NCI-H2107 treated with DMSO at 0.1 percent for 48 hours (cell line): ENCODE data around the gene HTT.
A peak's percentile ranks its signal among the peaks of the same experiment; 100 is the strongest.

Source experiments
- DNase-seq: peaks from one replicate; lab custom pipeline; 2025; ENCODE audit not compliant: unreplicated experiment; lab: John Stamatoyannopoulos, UW

The HTT gene

DNA sequence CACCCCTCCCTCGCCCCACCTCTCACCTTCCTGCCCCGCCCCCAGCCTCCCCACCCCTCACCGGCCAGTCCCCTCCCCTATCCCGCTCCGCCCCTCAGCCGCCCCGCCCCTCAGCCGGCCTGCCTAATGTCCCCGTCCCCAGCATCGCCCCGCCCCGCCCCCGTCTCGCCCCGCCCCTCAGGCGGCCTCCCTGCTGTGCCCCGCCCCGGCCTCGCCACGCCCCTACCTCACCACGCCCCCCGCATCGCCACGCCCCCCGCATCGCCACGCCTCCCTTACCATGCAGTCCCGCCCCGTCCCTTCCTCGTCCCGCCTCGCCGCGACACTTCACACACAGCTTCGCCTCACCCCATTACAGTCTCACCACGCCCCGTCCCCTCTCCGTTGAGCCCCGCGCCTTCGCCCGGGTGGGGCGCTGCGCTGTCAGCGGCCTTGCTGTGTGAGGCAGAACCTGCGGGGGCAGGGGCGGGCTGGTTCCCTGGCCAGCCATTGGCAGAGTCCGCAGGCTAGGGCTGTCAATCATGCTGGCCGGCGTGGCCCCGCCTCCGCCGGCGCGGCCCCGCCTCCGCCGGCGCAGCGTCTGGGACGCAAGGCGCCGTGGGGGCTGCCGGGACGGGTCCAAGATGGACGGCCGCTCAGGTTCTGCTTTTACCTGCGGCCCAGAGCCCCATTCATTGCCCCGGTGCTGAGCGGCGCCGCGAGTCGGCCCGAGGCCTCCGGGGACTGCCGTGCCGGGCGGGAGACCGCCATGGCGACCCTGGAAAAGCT, at the start of gene HTT, which contains the start of gene HTT-AS:
Gene HTT (plus strand): TSS at position 604 of the 768 bp plus-strand sequence. CDS start 145 bp downstream, at position 749.
Gene HTT-AS (minus strand): TSS at position 461 of the 768 bp plus-strand sequence.
- DNase-seq, result peak; percentile 45

DNA sequence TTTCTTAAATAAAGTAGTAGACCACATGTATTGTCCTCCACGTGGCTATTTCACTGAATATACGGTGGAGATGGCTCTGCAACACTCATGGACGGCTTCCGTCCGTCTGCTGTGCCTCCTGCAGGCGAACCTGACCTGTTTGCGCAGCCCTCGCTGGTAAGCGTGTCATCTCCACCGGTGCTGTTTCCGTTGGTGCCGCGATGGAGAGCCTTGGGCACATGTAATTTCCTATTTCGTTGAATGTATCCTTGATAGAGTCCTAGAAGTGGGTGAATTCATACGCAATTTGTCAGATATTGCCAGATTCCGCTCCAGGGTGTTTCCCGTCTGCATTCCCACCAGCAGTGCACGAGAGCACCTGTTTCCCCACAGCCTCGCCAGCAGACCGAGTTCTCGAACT, 48.6 kb upstream of the HTT start:
- DNase-seq, result no peak

- DNase-seq, result no peak
These were observed 47.9 kb upstream of the HTT start for GRCh38 chr4:3026540-3026939.

GRCh38 chr4:3029464-3029863, 45.0 kb upstream of the HTT start:
- DNase-seq, result no peak

DNA sequence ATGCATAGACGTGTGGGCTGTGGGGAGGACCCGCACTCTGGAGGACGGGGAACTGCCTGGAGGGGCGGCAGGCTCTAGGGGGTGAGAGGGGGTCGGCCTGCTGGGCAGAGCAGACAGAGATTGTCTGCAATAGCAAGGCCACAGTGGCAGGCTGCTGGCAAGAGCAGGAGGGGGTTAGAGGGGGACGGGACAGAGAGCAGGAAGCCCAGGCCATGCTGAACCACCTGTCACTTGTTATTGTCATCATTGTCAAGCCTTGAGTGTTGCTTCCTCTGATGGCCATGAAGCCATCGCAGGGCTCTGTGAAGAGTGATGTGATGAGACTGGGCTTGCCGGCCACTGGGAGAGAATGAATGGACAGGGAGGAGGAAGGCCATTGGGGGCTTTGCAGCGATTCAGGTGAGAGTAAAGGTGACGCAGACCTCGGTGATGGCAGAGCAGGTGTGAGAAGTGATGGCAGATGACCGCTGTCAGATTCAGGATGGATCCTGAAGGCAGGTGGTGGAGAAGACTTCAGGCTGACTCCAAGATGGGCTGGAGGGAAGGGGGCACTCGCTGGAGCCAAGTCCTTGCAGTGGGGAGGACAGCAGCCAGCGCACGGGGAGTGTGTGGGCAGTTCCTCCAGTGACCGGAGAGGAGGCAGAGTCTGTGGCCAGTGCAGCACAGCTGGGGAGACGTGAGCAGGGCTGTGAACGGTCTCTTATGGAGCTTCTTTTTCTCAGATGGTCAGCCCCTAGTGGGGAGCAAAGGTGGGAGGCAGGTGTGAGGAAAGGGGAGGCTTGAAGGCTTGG, 43.7 kb upstream of the HTT start:
- no peak for DNase-seq

- no peak for DNase-seq
These were observed 43.0 kb upstream of the HTT start for GRCh38 chr4:3031357-3032082.

GRCh38 chr4:3034231-3034630, 40.2 kb upstream of the HTT start:
- DNase-seq, result no peak

DNA sequence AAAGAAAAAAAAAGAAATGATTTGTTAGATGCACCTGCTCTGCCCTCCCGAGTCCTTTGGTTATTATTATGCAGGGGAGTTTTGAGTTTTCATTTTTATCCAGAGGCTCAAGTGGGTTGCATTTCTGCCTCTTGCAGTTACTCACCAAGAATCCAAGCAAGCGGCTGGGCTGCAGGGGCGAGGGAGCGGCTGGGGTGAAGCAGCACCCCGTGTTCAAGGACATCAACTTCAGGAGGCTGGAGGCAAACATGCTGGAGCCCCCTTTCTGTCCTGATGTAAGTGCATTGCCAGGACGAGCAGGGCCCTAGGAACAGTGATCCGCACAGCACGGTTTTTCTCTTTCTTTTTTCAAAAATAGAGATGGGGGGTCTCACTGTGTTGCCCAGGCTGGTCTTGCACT, 39.2 kb upstream of the HTT start:
- no peak for DNase-seq

DNA sequence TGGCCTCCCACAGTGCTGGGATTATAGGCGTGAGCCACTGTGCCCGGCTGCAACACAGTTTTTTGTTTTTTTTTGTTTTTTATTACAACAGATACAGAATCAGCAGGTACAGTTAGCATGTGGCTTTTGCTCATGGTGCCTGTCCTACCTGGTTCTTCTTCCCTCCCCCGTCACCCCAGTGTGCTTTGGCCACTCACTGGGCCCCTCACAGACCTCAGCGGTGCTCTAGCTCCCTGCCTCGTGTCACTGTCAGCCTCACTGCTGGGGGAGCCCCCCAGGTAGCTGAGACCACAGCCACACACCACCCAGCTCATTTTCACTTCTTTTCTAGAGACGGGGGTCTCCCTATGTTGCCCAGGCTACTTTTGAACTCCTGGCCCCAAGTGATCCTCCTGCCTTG, 38.8 kb upstream of the HTT start:
- DNase-seq, result no peak

DNA sequence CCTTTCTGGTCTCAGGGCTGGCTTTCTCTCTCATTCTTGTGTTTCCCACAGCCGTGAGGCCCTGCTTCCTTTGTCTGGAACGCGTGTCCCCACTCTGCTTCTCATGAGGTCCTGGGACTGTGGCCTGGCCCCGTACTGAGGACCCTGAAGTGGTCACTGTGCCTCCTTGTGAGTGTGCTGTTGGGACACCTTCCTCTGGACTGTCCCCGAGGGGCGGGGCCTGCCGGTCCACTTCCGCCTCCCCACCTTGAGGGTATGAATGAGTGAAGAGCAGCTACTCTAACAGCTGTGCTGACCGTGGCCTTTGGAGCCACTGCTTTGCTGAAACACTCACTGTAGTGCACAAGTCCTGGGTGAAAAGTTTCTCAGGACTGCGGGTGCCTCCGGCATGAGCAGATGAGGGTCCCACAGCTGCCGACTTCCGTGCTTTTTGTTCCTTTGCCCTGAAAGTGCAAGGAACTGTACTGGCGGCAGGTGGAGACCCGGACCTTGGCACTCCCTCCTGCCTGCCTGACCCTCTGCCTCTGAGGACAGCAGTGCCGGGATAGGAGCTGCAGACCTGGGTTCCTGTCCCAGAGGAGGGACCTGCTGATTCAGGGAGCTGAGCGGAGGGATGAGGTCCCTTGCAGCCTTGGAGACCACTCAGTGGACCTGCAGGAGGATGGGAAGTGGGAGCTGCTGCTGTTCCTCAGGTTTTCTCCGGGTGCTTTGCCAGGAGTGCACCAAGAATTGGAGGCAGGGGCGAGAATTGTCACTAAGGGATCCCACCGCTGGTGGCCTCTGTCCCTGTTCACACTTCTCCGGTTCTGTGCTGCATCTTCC, 38.1 kb upstream of the HTT start:
- no peak for DNase-seq

DNA sequence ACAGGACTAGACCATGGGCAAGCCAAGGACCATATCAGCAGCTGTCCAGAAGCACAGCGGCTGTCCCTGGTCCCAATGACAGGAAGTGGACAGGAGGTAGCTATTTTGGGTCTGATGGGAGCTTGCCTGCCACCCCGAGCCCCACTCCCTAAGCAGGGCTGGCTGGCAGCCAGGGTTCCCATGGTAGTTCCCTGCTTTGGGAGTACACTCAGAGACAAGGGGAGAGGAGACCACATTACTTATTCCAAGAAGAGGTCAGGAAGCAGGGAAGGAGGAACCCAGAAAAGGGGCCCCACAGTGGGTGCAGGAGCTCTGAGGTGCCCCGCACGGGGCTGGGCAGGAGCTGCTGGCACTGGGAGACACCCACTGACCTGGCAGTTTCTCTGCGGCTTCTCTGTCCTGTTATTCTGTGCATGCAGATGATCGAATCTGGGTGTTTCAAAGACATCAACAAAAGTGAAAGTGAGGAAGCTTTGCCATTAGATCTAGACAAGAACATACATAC, 36.5 kb upstream of the HTT start:
- no peak for DNase-seq

- DNase-seq, result no peak
These were observed 34.6 kb upstream of the HTT start for GRCh38 chr4:3039706-3040366.

DNA sequence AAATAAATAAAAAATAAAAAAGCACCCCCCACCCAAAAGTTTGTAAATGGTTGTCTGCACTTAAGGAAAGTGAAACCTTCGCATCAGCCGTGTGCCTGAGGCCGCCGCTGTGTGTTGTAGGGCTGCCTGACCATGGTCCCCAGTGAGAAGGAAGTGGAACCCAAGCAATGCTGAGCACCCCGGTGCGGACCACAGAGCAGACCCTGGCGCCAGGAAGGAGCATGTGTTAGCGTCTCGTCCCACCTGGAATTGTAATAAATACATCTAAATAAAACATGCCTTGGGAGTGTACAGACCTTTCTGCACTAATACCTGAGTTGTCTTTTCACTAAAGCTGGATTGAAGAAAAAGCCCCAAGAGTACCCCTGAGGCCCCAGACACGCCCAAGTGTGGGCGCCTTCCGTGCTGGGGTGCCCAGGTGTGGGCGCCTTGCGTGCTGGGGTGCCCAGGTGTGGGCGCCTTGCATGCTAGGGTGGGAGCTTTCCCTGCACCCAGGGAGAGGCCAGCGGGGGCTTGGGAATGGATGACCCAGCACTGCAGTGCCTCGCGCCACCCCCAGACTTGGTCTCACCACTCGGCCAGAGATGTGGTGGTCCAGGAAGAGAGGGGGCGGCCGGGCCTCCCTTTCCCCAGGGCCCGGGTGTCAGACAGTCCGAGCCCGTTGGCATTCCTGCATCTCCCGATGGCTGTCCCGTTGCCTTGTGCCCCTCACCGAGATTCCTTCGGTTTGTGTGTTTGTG, 33.9 kb upstream of the HTT start:
- DNase-seq, result no peak

GRCh38 chr4:3041192-3042142, 33.0 kb upstream of the HTT start:
- no peak for DNase-seq

DNA sequence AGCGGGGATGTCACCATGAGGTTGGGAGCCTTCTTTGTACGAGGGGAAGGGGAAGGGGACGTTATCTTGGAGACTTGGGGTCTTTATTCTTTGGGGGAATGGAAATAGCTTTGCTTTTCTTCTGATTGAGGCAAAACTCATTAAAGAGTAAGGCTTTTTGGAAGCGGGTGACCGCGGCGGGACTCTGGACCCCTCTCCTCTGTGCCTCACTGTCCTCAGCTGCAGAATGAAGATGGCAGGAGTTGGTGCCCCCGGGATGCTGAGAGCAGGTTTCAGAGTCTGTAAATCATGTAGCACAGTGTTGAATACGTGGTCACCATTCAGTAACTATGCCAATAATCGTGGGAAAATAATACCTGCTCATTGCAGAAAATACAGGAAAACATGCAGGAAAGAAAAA, 32.3 kb upstream of the HTT start:
- DNase-seq, result no peak

DNA sequence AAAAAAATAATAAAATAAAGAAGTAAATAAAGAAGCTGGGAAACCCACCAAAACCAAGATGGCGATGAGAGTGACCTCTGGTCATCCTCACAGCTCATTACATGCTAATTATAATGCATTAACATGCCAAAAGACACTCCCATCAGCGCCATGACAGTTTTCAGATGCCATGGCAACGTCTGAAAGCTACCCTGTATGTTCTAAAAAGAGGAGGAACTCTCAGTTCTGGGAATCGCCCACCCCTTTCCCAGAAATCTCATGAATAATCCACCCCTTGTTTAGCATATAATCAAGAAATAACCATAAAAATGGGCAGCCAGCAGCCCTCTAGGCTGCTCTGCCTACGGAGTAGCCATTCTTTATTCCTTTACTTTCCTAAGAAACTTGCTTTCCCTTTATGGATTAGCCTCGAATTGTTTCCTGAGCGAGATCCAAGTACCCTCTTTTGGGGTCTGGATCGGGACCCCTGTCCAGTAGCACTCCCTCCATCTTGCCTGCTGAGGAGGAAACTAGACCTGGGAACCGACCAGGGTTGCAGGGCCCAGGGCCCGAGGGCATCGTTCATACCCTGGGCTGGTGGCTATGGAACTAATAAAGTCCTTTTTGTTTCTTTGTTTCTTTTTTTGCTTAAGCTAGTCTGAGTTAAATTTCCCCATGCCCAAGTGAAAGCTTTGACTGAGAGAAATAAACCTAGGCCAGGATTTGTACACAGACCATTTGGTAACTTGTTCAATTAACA, 31.0 kb upstream of the HTT start:
- no peak for DNase-seq
